Choroid plexus epithelial cell (primary cell): Measurements from ENCODE around the gene KRT20.
A peak's percentile ranks its signal among the peaks of the same experiment; 100 is the strongest.

Experiments used
- DNase-seq: peaks from one replicate; pipeline ENCODE4 v3.0.0-alpha.2; 2010; ENCODE audit warnings: low read depth
- H3K4me3 ChIP-seq: 2 replicates; pipeline ENCODE4 v1.5.1; 2011; ENCODE audit warnings: low read depth, mild to moderate bottlenecking, control low read depth, low read length, moderate library complexity
- CTCF ChIP-seq: conservative IDR thresholded peaks from 2 replicates; pipeline ENCODE4 v1.5.1; 2011; ENCODE audit warnings: low read depth, mild to moderate bottlenecking, control low read depth, inconsistent platforms, low read length, moderate library complexity

Gene KRT20

GRCh38 chr17:40900809-40901356, 15.8 kb upstream of the KRT20 start:
- TF ChIP-seq CTCF = no peak
- H3K4me3 ChIP-seq = no peak overlapping the region
- DNase-seq = no peak

GRCh38 chr17:40896916-40897455, 11.9 kb upstream of the KRT20 start:
- no peak for TF ChIP-seq CTCF
- H3K4me3 ChIP-seq = no peak overlapping the region
- DNase-seq = no peak

GRCh38 chr17:40895106-40895730, 10.2 kb upstream of the KRT20 start:
- DNase-seq = peak; percentile 20
- no peak overlapping the region for H3K4me3 ChIP-seq
- no peak for TF ChIP-seq CTCF

DNA sequence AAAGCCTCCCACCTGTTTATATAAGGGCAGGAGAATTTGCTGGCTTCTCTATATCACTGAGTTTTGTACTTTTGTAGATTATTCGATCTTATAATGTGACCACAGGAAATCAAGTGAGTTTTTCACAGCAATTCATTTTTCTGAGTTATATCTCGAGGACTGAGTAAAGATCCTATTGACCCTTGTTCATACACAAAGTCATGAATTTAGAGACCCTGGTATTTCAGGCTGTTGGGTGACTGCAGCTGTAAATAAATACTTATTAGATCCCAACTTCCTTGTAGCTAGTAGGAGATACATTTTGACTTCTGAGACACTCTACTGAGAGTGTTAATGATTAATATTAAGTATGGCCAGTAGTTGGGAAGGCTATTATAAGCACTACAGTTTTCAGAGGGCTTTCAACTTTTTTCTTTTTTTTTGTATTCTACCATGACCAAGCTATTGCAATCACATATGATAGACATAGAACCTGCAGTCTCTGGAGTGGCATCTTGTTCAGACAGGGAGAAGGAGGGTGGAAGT, 3.2 kb upstream of the KRT20 start:
- no peak for TF ChIP-seq CTCF
- no peak overlapping the region for H3K4me3 ChIP-seq
- DNase-seq = no peak

GRCh38 chr17:40886090-40886489, 1.0 kb upstream of the KRT20 start:
- TF ChIP-seq CTCF = no peak
- no peak for DNase-seq

DNA sequence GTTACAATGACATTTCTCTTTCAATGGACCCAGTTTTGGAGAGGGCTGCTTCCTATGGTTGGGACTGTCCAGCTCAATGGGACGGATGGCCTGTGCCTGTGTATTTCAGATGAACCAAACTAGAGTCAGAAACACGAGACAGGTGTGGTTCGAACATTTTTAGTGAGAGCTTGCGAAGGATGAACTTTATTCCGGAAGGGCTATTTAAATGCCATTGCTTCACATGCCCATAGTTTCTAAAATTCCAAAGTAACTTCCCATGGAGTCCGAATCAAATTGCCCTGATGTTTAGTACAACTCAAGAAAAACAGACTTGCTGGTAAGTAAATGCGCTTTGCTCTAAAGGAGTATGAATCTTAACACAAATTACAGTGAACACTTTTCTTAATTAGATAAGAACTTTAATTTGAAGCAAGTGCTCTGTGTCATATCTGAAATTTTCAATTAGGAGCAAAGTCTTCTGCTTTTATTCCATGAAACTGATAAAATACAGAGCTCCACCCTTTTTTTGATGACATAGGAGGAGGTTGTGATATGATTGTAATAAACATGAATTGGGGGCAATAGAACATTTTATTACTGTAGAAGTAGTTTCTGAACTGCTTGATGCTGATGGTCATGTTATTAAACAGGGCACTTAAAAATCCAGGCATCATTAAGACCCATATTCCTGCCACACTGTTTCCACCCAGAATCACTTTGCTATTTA, 1.3 kb downstream of the KRT20 start:
- no peak overlapping the region for H3K4me3 ChIP-seq
- TF ChIP-seq CTCF = no peak
- DNase-seq = no peak

More at GRCh38 chr17:40886090-40886489, 1.0 kb upstream of the KRT20 start:
- no peak overlapping the region for H3K4me3 ChIP-seq
